Ishikawa (cell line): Measurements from ENCODE around the gene CGRRF1.

ENCODE experiments used
- CEBPB ChIP-seq: IDR thresholded peaks from 2 replicates; pipeline ENCODE4 v1.6.1; 2012
- CREB1 ChIP-seq: IDR thresholded peaks from 2 replicates; pipeline ENCODE4 v1.6.1; 2012; ENCODE audit warnings: low read depth
- EGR1 ChIP-seq: IDR thresholded peaks from 2 replicates; pipeline ENCODE4 v1.6.1; 2012
- EP300 ChIP-seq: IDR thresholded peaks from 2 replicates; pipeline ENCODE4 v1.6.1; 2012; ENCODE audit warnings: borderline replicate concordance
- FOXM1 ChIP-seq: IDR thresholded peaks from 2 replicates; pipeline ENCODE4 v1.6.1; 2012; ENCODE audit warnings: low read depth, borderline replicate concordance
- MAX ChIP-seq: IDR thresholded peaks from 2 replicates; pipeline ENCODE4 v1.6.1; 2012
- NFIC ChIP-seq: IDR thresholded peaks from 2 replicates; pipeline ENCODE4 v1.6.1; 2012
- RAD21 ChIP-seq: IDR thresholded peaks from 2 replicates; pipeline ENCODE4 v1.6.1; 2012; ENCODE audit warnings: low read depth
- REST ChIP-seq: IDR thresholded peaks from 2 replicates; pipeline ENCODE4 v1.6.1; 2012; ENCODE audit warnings: low read depth, mild to moderate bottlenecking
- TAF1 ChIP-seq: IDR thresholded peaks from 2 replicates; pipeline ENCODE4 v1.6.1; 2012; ENCODE audit warnings: low read depth, mild to moderate bottlenecking
- TCF12 ChIP-seq: IDR thresholded peaks from 2 replicates; pipeline ENCODE4 v1.6.1; 2012; ENCODE audit warnings: low read depth
- TEAD4 ChIP-seq: IDR thresholded peaks from 2 replicates; pipeline ENCODE4 v1.6.1; 2012
- USF1 ChIP-seq: IDR thresholded peaks from 2 replicates; pipeline ENCODE4 v1.6.1; 2012
- YY1 ChIP-seq: IDR thresholded peaks from 2 replicates; pipeline ENCODE4 v1.6.1; 2012; ENCODE audit warnings: low read depth
- ZBTB7A ChIP-seq: IDR thresholded peaks from 2 replicates; pipeline ENCODE4 v1.6.1; 2012; ENCODE audit warnings: low read depth

The CGRRF1 gene

GRCh38 chr14:54580933-54581332, 71.2 kb downstream of the CGRRF1 start:
- TF ChIP-seq ZBTB7A (no peak), EP300 (no peak), TCF12 (no peak), NFIC (no peak), YY1 (no peak), TEAD4 (no peak), FOXM1 (no peak), REST (no peak), MAX (no peak), EGR1 (no peak), RAD21 (no peak), TAF1 (no peak), CREB1 (no peak), USF1 (no peak), CEBPB (no peak)

- TF ChIP-seq CEBPB (no peak), FOXM1 (no peak), EP300 (no peak), RAD21 (no peak), NFIC (no peak), TEAD4 (no peak), TAF1 (no peak), YY1 (no peak), REST (no peak), ZBTB7A (no peak), EGR1 (no peak), MAX (no peak)
Observed at GRCh38 chr14:54582334-54582733, 72.6 kb downstream of the CGRRF1 start.

GRCh38 chr14:54584097-54584496, 74.4 kb downstream of the CGRRF1 start:
- TF ChIP-seq FOXM1 (no peak), TAF1 (no peak), USF1 (no peak), YY1 (no peak), TEAD4 (no peak), CREB1 (no peak), RAD21 (no peak), ZBTB7A (no peak), EGR1 (no peak), REST (no peak), EP300 (no peak), MAX (no peak), NFIC (no peak), TCF12 (no peak), CEBPB (no peak)

- TF ChIP-seq USF1 (no peak), EGR1 (no peak), NFIC (no peak), CREB1 (no peak), TAF1 (no peak), YY1 (no peak), TEAD4 (no peak), RAD21 (no peak), REST (no peak), CEBPB (no peak), EP300 (no peak), FOXM1 (no peak), MAX (no peak), ZBTB7A (no peak)
Observed at GRCh38 chr14:54585214-54585613, 75.5 kb downstream of the CGRRF1 start.
